ENCODE results near the gene CSF3R. TPM values are rescaled to one million over a fixed set of nuclear protein-coding genes. Genes with fewer than 3 reads are reported as not detected.

CSF3R gene
- total RNA-seq, 4 donors from 2014 or later, result 5.9 to 32.5 (median 7.4) TPM

GRCh38 chr1:36420409-36420808 lies 62.3 kb downstream of the CSF3R start:
- Histone ChIP-seq H3K4me3 (no peak overlapping the region), H3K4me1 (peaks cover 0 to 14% (median 8%) of the 10 kb centered on the region in 4 donors), H3K27me3 (no peaks in the 10 kb centered on the region), H3K36me3 (peaks cover 16 to 64% (median 34%) of the 10 kb centered on the region in 4 donors), H3K27ac (replicated peaks in 1 of 4) (peak overlapping the region in 1 of 4 donors; percentile 9), H3K9me3 (no peaks in the 10 kb centered on the region)
- intact Hi-C loops (cut with DNase I), result loop anchor here (2.0 to 10.0 kb wide), 4 partner anchors 52 to 322 kb away; no protein-coding TSS in a partner anchor
- TF ChIP-seq EP300 (IDR thresholded peaks at IDR 0.05), result no peak
- TF ChIP-seq POLR2AphosphoS5 (IDR thresholded peaks at IDR 0.05), result no peak
- no peak for TF ChIP-seq POLR2A (IDR thresholded peaks at IDR 0.05; ENCODE audit: low read depth)
- no peak for TF ChIP-seq CTCF (IDR thresholded peaks at IDR 0.05)
- WGBS, result 25% methylated on average over 5 of the region's 5 CpGs
- no peak for DNase-seq (ENCODE audit: extremely low spot score)

DNA sequence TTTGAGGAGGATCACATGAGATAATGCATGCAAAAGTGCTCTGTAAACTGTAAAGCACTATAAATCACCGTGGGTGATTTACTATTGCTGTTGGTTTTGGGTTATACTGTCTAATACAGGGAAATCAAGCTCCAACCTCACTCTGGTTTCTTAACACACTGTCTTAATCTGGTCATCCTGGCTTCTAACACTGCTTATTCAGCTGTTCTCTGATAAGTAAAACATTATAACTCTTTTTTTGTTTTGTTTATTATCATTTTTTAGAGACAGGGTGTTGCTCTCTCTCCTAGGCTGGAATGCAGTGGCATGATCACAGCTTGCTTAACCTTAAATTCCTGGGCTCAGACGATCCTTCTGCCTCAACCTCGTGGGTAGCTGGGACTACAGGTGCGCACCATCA lies 63.1 kb downstream of the CSF3R start:
- no peaks in the 10 kb centered on the region for H3K9me3 ChIP-seq
- H3K27ac ChIP-seq (replicated peaks in 1 of 4), result no peak overlapping the region
- DNase-seq (ENCODE audit: extremely low spot score), result no peak
- H3K4me3 ChIP-seq, result no peak overlapping the region
- peaks cover 0 to 14% (median 8%) of the 10 kb centered on the region in 4 donors for H3K4me1 ChIP-seq
- peaks cover 12 to 56% (median 33%) of the 10 kb centered on the region in 4 donors for H3K36me3 ChIP-seq
- H3K27me3 ChIP-seq, result no peaks in the 10 kb centered on the region
- intact Hi-C loops (cut with DNase I), result no loop called here
- WGBS, result 63% methylated on average over 4 of the region's 4 CpGs
- TF ChIP-seq POLR2A (IDR thresholded peaks at IDR 0.05; ENCODE audit: low read depth) (no peak), CTCF (IDR thresholded peaks at IDR 0.05) (no peak), POLR2AphosphoS5 (IDR thresholded peaks at IDR 0.05) (no peak), EP300 (IDR thresholded peaks at IDR 0.05) (no peak)

- Histone ChIP-seq H3K4me3 (no peak overlapping the region), H3K36me3 (peaks cover 12 to 51% (median 31%) of the 10 kb centered on the region in 4 donors), H3K27me3 (no peaks in the 10 kb centered on the region), H3K9me3 (no peaks in the 10 kb centered on the region), H3K4me1 (peaks cover 0 to 14% (median 8%) of the 10 kb centered on the region in 4 donors), H3K27ac (replicated peaks in 1 of 4) (no peak overlapping the region)
- TF ChIP-seq EP300 (IDR thresholded peaks at IDR 0.05) (no peak), CTCF (IDR thresholded peaks at IDR 0.05) (no peak), POLR2A (IDR thresholded peaks at IDR 0.05; ENCODE audit: low read depth) (no peak), POLR2AphosphoS5 (IDR thresholded peaks at IDR 0.05) (no peak)
- DNase-seq (ENCODE audit: extremely low spot score), result no peak
- intact Hi-C loops (cut with DNase I), result no loop called here
- 81% methylated on average over 3 of the region's 3 CpGs for WGBS
These were observed 63.6 kb downstream of the CSF3R start for GRCh38 chr1:36419140-36419539.

DNA sequence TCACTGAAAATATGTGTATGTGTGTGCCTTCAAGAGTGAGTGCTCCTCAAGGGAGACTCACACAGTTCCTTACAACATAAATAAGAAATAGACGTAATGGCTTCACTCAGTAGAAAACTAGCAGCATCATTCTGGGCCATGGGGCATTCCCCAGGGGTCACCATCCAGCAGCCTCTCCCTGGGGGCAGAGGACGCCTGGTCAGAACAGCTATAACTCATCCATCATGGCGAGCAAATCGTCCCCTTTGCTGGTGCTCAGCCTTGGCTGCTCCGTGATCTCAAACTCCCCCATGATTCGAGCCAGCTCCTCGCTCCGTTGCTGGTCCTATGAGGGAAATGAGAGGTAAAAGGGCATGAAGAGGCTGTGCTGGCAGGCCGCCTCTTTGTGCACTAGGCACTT lies 64.8 kb downstream of the CSF3R start:
- H3K27me3 ChIP-seq, result no peaks in the 10 kb centered on the region
- intact Hi-C loops (cut with DNase I), result no loop called here
- H3K9me3 ChIP-seq, result no peaks in the 10 kb centered on the region
- no peak overlapping the region for H3K27ac ChIP-seq (replicated peaks in 1 of 4)
- WGBS, result 83% methylated on average over 6 of the region's 9 CpGs
- DNase-seq (ENCODE audit: extremely low spot score), result no peak
- no peak overlapping the region for H3K4me3 ChIP-seq
- TF ChIP-seq EP300 (IDR thresholded peaks at IDR 0.05), result no peak
- H3K36me3 ChIP-seq, result peaks cover 12 to 39% (median 27%) of the 10 kb centered on the region in 4 donors
- peaks cover 0 to 14% (median 8%) of the 10 kb centered on the region in 4 donors for H3K4me1 ChIP-seq

Small RNA genes within 50 kb of the gene (small RNA-seq; reads per million reads assigned to genes)
- gene SNORA63C, result 1.7 to 2.9 (median 2.0) reads per million in 3 donors

Other genes starting within 250 kb of the CSF3R start
- 1 to 10 TPM in 2 of 4 donors, under 1 TPM in 2; 0.26 to 2.0 (median 1.1) TPM for gene SH3D21, start 176.5 kb downstream of the CSF3R start, total RNA-seq
- gene EVA1B, start 159.3 kb downstream of the CSF3R start, total RNA-seq, result 100 to 1,000 TPM in 2 of 4 donors, 10 to 100 TPM in 2; 45.1 to 129 (median 79.5) TPM
- gene STK40, start 97.0 kb downstream of the CSF3R start, total RNA-seq, result 100 to 1,000 TPM in 1 of 4 donors, 10 to 100 TPM in 3; 67.7 to 103 (median 80.2) TPM
- gene LSM10, start 85.0 kb downstream of the CSF3R start, total RNA-seq, result 10 to 100 TPM; 42.2 to 64.5 (median 59.5) TPM
- gene OSCP1, start 32.5 kb downstream of the CSF3R start, total RNA-seq, result 10 to 100 TPM in 2 of 4 donors, 1 to 10 TPM in 2; 8.2 to 10.8 (median 9.6) TPM
- 100 to 1,000 TPM in 1 of 4 donors, 10 to 100 TPM in 3; 64.8 to 109 (median 86.8) TPM for gene MRPS15, start 18.5 kb downstream of the CSF3R start, total RNA-seq